Stomach (tissue), 9 donors: ENCODE data around the gene TMEM40. TPM values are rescaled to one million over a fixed set of nuclear protein-coding genes. Genes with fewer than 3 reads are reported as not detected.
"Not testable (repeated sequence)": the region's sequence is repeated elsewhere in the genome, so short reads cannot be mapped to it uniquely, and the experiment has no call there.

ENCODE experiments used
- DNase-seq, 2 donors: peaks; one replicate each; pipeline versions ENCODE4 v3.0.0 to v3.0.0-alpha.2; 2013 to 2019
- H3K27ac ChIP-seq, 5 donors: fragments of 200-600 bp in 4 of 5; sonication (generic) in 4 of 5; one replicate each; pipeline ENCODE4 v1.5.1; 2013 to 2019; ENCODE audit warnings: mild to moderate bottlenecking in 1 of 5, moderate library complexity in 1 of 5
- H3K27me3 ChIP-seq, 3 donors: fragments of 200-600 bp; sonication (generic); one replicate each; pipeline ENCODE4 v1.5.1; 2017 to 2019; ENCODE audit warnings: mixed run types in 1 of 3
- H3K36me3 ChIP-seq, 4 donors: fragments of 200-600 bp; sonication (generic); 1 replicate in 3 of 4; 2 replicates in 1 of 4; pipeline ENCODE4 v1.5.1; 2016 to 2019
- H3K4me1 ChIP-seq, 4 donors: fragments of 200-600 bp; sonication (generic); one replicate each; pipeline ENCODE4 v1.5.1; 2016 to 2019
- H3K4me3 ChIP-seq, 4 donors: fragments of 200-600 bp; sonication (generic) in 3 of 4; one replicate each; pipeline ENCODE4 v1.5.1; 2016 to 2019; ENCODE audit warnings: mild to moderate bottlenecking in 1 of 4
- H3K9me3 ChIP-seq, 4 donors: fragments of 200-600 bp; sonication (generic); one replicate each; pipeline ENCODE4 v1.5.1; 2016 to 2019
- CTCF ChIP-seq, 7 experiments: fragments of 450-650 bp in 4 of 7; fragments of 200-600 bp in 3 of 7; sonication (generic) in 3 of 7; IDR thresholded peaks; one replicate each; pipeline ENCODE4 v1.5.1; 2016 to 2019; ENCODE audit warnings: antibody characterized with exemption in 7 of 7, control low read depth in 2 of 7, mild to moderate bottlenecking in 1 of 7
- EP300 ChIP-seq: sonication (generic); formaldehyde crosslinking; IDR thresholded peaks from one replicate; pipeline ENCODE4 v1.6.1; 2017; ENCODE audit warnings: antibody characterized with exemption
- POLR2A ChIP-seq, 4 donors: fragments of 450-650 bp; IDR thresholded peaks; one replicate each; pipeline ENCODE4 v1.6.1; 2016; ENCODE audit warnings: antibody characterized with exemption in 4 of 4, control low read depth in 2 of 4, mild to moderate bottlenecking in 1 of 4, moderate library complexity in 1 of 4
- POLR2AphosphoS5 ChIP-seq, 3 donors: sonication (generic); formaldehyde crosslinking; IDR thresholded peaks; one replicate each; pipeline ENCODE4 v1.6.1; 2016; ENCODE audit warnings: antibody characterized with exemption in 3 of 3
- WGBS, 5 donors: extraction: QIAGEN DNeasy Blood & Tissue Kit in 3 of 5; methylation state at CpG; one replicate each; pipeline versions ENCODE4 v1.1.5 to v1.1.7; 2013 to 2018; 5-methylcytosine and 5-hydroxymethylcytosine counted together
- intact Hi-C: fragments of 100-400 bp; cut with DNase I; formaldehyde crosslinking; loops from one replicate; pipeline ENCODE4 v1.15.1; 2023; ENCODE audit warnings: low total_unique reads
- polyA plus RNA-seq, 3 donors: library from polyadenylated mRNA; stranded (reverse); fragments of 200-250 nt; gene quantifications; one replicate each; pipeline ENCODE4 v1.2.3, GENCODE V29; 2013
- total RNA-seq, 5 donors: library from RNA; depleted of rRNA; stranded (reverse); fragments of >200 nt; gene quantifications; one replicate each; pipeline versions ENCODE4 v1.1.0 to v1.2.3, GENCODE V29; 2014 to 2016
- donor health status: healthy with polysubstance abuse.
- donor health status: Bipolar disorder and iron deficiency.
- donor health status: healthy.

Gene TMEM40
- total and polyA plus RNA-seq, 8 donors, result 141 TPM; not detected in 7

GRCh38 chr3:12729051-12729651, 29.9 kb downstream of the TMEM40 start:
- no peak overlapping the region for H3K4me3 ChIP-seq
- TF ChIP-seq POLR2A (IDR thresholded peaks at IDR 0.05) (no peak), POLR2AphosphoS5 (IDR thresholded peaks at IDR 0.05) (no peak), CTCF (IDR thresholded peaks at IDR 0.05) (no peak), EP300 (no peak)
- DNase-seq, result peak in 1 of 2 donors; percentile 79
- no peaks in the 10 kb centered on the region for H3K36me3 ChIP-seq
- H3K27ac ChIP-seq, result peak overlapping the region in 2 of 5 donors; percentile 13 to 29
- H3K27me3 ChIP-seq, result no peaks in the 10 kb centered on the region
- WGBS, 5 donors, result 29 to 43% (median 38%) methylated on average over 7 of the region's 7 CpGs
- peaks cover 0 to 19% (median 4%) of the 10 kb centered on the region in 4 donors for H3K4me1 ChIP-seq
- no peaks in the 10 kb centered on the region for H3K9me3 ChIP-seq
- intact Hi-C loops, result no loop called here

- Histone ChIP-seq H3K9me3 (no peaks in the 10 kb centered on the region), H3K4me1 (peaks cover 0 to 19% (median 4%) of the 10 kb centered on the region in 4 donors), H3K36me3 (no peaks in the 10 kb centered on the region), H3K4me3 (no peak overlapping the region), H3K27me3 (no peaks in the 10 kb centered on the region), H3K27ac (no peak overlapping the region)
- TF ChIP-seq POLR2AphosphoS5 (IDR thresholded peaks at IDR 0.05) (no peak), EP300 (no peak), POLR2A (IDR thresholded peaks at IDR 0.05) (no peak)
- DNase-seq, result no peak
- intact Hi-C loops, result no loop called here
- 76 to 93% (median 88%) methylated on average over 2 of the region's 2 CpGs for WGBS, 5 donors
Observed at GRCh38 chr3:12727937-12728336, 31.1 kb downstream of the TMEM40 start.

- DNase-seq, result peak in 1 of 2 donors; percentile 47
- Histone ChIP-seq H3K4me3 (no peak overlapping the region), H3K9me3 (no peaks in the 10 kb centered on the region), H3K4me1 (peaks cover 0 to 19% (median 4%) of the 10 kb centered on the region in 4 donors), H3K27me3 (no peaks in the 10 kb centered on the region), H3K27ac (no peak overlapping the region), H3K36me3 (no peaks in the 10 kb centered on the region)
- WGBS, 5 donors, result 21 to 46% (median 33%) methylated on average over 3 of the region's 3 CpGs
- intact Hi-C loops, result no loop called here
- TF ChIP-seq CTCF (IDR thresholded peaks at IDR 0.05) (no peak), POLR2AphosphoS5 (IDR thresholded peaks at IDR 0.05) (no peak), EP300 (no peak), POLR2A (IDR thresholded peaks at IDR 0.05) (no peak)
Observed at GRCh38 chr3:12727481-12727880, 31.6 kb downstream of the TMEM40 start.

- Histone ChIP-seq H3K27ac (no peak overlapping the region), H3K9me3 (no peaks in the 10 kb centered on the region), H3K4me3 (no peak overlapping the region), H3K27me3 (no peaks in the 10 kb centered on the region), H3K36me3 (no peaks in the 10 kb centered on the region), H3K4me1 (peaks cover 0 to 20% (median 4%) of the 10 kb centered on the region in 4 donors)
- intact Hi-C loops, result no loop called here
- TF ChIP-seq EP300, result no peak
- TF ChIP-seq CTCF (IDR thresholded peaks at IDR 0.05), result no peak
- TF ChIP-seq POLR2AphosphoS5 (IDR thresholded peaks at IDR 0.05), result no peak
- TF ChIP-seq POLR2A (IDR thresholded peaks at IDR 0.05), result no peak
- no peak for DNase-seq
- WGBS, 5 donors, result 85 to 100% (median 92%) methylated on average over 1 of the region's 1 CpG
Observed at GRCh38 chr3:12725436-12725835, 33.6 kb downstream of the TMEM40 start.

- intact Hi-C loops, result no loop called here
- TF ChIP-seq POLR2AphosphoS5 (IDR thresholded peaks at IDR 0.05) (no peak), CTCF (IDR thresholded peaks at IDR 0.05) (no peak), EP300 (no peak), POLR2A (IDR thresholded peaks at IDR 0.05) (no peak)
- 87 to 92% (median 89%) methylated on average over 4 of the region's 4 CpGs for WGBS, 5 donors
Observed at GRCh38 chr3:12724794-12725193, 34.3 kb downstream of the TMEM40 start.

GRCh38 chr3:12723362-12723761, 35.7 kb downstream of the TMEM40 start:
- H3K27me3 ChIP-seq, H3K36me3 ChIP-seq, H3K9me3 ChIP-seq, DNase-seq, intact Hi-C loops, H3K4me3 ChIP-seq, H3K27ac ChIP-seq: not testable (repeated sequence)
- peaks cover 0 to 23% (median 7%) of the 10 kb centered on the region in 4 donors for H3K4me1 ChIP-seq

More at GRCh38 chr3:12724794-12725193, 34.3 kb downstream of the TMEM40 start:
- H3K9me3 ChIP-seq, result no peaks in the 10 kb centered on the region
- no peaks in the 10 kb centered on the region for H3K36me3 ChIP-seq
- DNase-seq, result no peak
- H3K4me3 ChIP-seq, result no peak overlapping the region
- H3K4me1 ChIP-seq, result peaks cover 0 to 27% (median 9%) of the 10 kb centered on the region in 4 donors
- H3K27ac ChIP-seq, result no peak overlapping the region
- no peaks in the 10 kb centered on the region for H3K27me3 ChIP-seq
